CD8-positive, alpha-beta memory T cell (primary cell): ENCODE results near the gene POU6F2. TPM values are rescaled to one million over a fixed set of nuclear protein-coding genes. Genes with fewer than 3 reads are reported as not detected.

ENCODE experiments used
- CTCF ChIA-PET: fragments of 350-600 bp; sonication (Branson Sonifier 250); formaldehyde crosslinking; loops from one replicate; lab custom pipeline; 2021; ENCODE audit warnings: antibody characterized with exemption; lab: Charles Lee
- POLR2A ChIA-PET: fragments of 350-600 bp; sonication (Branson Sonifier 250); formaldehyde crosslinking; loops from one replicate; lab custom pipeline; 2021; ENCODE audit warnings: antibody characterized with exemption; lab: Charles Lee
- DNase-seq, 5 donors: peaks; one replicate each; pipeline versions ENCODE4 v3.0.0 to v3.0.0-alpha.2; 2020 to 2022; ENCODE audit warnings: mixed read lengths in 1 of 5
- H3K27ac ChIP-seq: one replicate; pipeline ENCODE4 v1.7.0; 2013; ENCODE audit warnings: low read depth, mild to moderate bottlenecking, low read length, moderate library complexity
- H3K27me3 ChIP-seq: 2 replicates; pipeline ENCODE4 v1.7.0; 2013; ENCODE audit warnings: low read length, mild to moderate bottlenecking; ENCODE audit not compliant: insufficient read depth, poor library complexity, severe bottlenecking
- H3K36me3 ChIP-seq: 2 replicates; pipeline ENCODE4 v1.7.0; 2013; ENCODE audit warnings: mild to moderate bottlenecking, low read length, moderate library complexity; ENCODE audit not compliant: insufficient read depth
- H3K4me1 ChIP-seq: 2 replicates; pipeline ENCODE4 v1.7.0; 2013; ENCODE audit warnings: mild to moderate bottlenecking, low read length, moderate library complexity; ENCODE audit not compliant: insufficient read depth
- H3K4me3 ChIP-seq: 2 replicates; pipeline ENCODE4 v1.7.0; 2013; ENCODE audit warnings: mild to moderate bottlenecking, low read length
- H3K9me3 ChIP-seq: 2 replicates; pipeline ENCODE4 v1.7.0; 2013; ENCODE audit warnings: mild to moderate bottlenecking, low read length
- H3K27ac Mint-ChIP-seq, 8 donors: one replicate each; pipeline ENCODE4 v1.8.0; 2020 to 2021; ENCODE audit warnings: mixed read lengths in 8 of 8, mild to moderate bottlenecking in 6 of 8, inconsistent platforms in 3 of 8, moderate library complexity in 3 of 8
- H3K27me3 Mint-ChIP-seq, 2 donors: one replicate each; pipeline ENCODE4 v1.8.0; 2020 to 2021; ENCODE audit warnings: mixed read lengths in 2 of 2, mild to moderate bottlenecking in 1 of 2, moderate library complexity in 1 of 2
- H3K36me3 Mint-ChIP-seq, 3 donors: one replicate each; pipeline ENCODE4 v1.8.0; 2020 to 2021; ENCODE audit warnings: mixed read lengths in 3 of 3, inconsistent platforms in 1 of 3, mild to moderate bottlenecking in 1 of 3
- H3K4me1 Mint-ChIP-seq, 3 donors: one replicate each; pipeline ENCODE4 v1.8.0; 2020 to 2021; ENCODE audit warnings: mixed read lengths in 3 of 3, inconsistent platforms in 1 of 3, mild to moderate bottlenecking in 1 of 3
- H3K4me3 Mint-ChIP-seq, 7 donors: one replicate each; pipeline ENCODE4 v1.8.0; 2020 to 2021; ENCODE audit warnings: mixed read lengths in 7 of 7, mild to moderate bottlenecking in 6 of 7, moderate library complexity in 4 of 7, inconsistent platforms in 2 of 7
- H3K9me3 Mint-ChIP-seq, 5 donors: one replicate each; pipeline ENCODE4 v1.8.0; 2020 to 2022; ENCODE audit warnings: mixed read lengths in 5 of 5, mild to moderate bottlenecking in 3 of 5, moderate library complexity in 2 of 5, inconsistent platforms in 1 of 5
- polyA plus RNA-seq: library from polyadenylated mRNA; unstranded; fragments of 300-500 nt; fragmentation: Illumina TruSeq; gene quantifications from one replicate; pipeline ENCODE4 v1.2.3, GENCODE V29; 2021
- total RNA-seq, 2 experiments: library from RNA; stranded (reverse); gene quantifications; one replicate each; pipeline ENCODE4 v1.2.3, GENCODE V29; 2021

The POU6F2 gene
- total and polyA plus RNA-seq, 3 experiments from 2014 or later, result not detected

GRCh38 chr7:39386718-39387117 lies 409.0 kb downstream of the POU6F2 start:
- ChIA-PET CTCF (no interaction called here), POLR2A (no interaction called here)
- no peaks in the 10 kb centered on the region for H3K27me3 ChIP-seq
- no peak overlapping the region for H3K4me3 ChIP-seq
- DNase-seq, result no peak
- H3K9me3 ChIP-seq, result no peaks in the 10 kb centered on the region
- Mint-ChIP-seq H3K27me3 (peaks cover 1 to 28% of the 10 kb centered on the region in 2 donors), H3K27ac (no peak overlapping the region), H3K9me3 (no peaks in the 10 kb centered on the region), H3K4me3 (no peak overlapping the region), H3K4me1 (no peaks in the 10 kb centered on the region), H3K36me3 (no peaks in the 10 kb centered on the region)
- no peak overlapping the region for H3K27ac ChIP-seq
- no peaks in the 10 kb centered on the region for H3K36me3 ChIP-seq
- H3K4me1 ChIP-seq, result no peaks in the 10 kb centered on the region

GRCh38 chr7:39392151-39392550 lies 414.4 kb downstream of the POU6F2 start:
- POLR2A ChIA-PET, result no interaction called here
- peaks cover 2 to 28% of the 10 kb centered on the region in 2 donors for H3K27me3 Mint-ChIP-seq
- Histone ChIP-seq H3K27me3 (no peaks in the 10 kb centered on the region), H3K36me3 (no peaks in the 10 kb centered on the region), H3K27ac (no peak overlapping the region), H3K9me3 (no peaks in the 10 kb centered on the region), H3K4me1 (no peaks in the 10 kb centered on the region), H3K4me3 (no peak overlapping the region)
- no peak overlapping the region for H3K27ac Mint-ChIP-seq
- CTCF ChIA-PET, result no interaction called here
- no peaks in the 10 kb centered on the region for H3K36me3 Mint-ChIP-seq
- no peak overlapping the region for H3K4me3 Mint-ChIP-seq
- H3K9me3 Mint-ChIP-seq, result no peaks in the 10 kb centered on the region
- DNase-seq, result no peak
- H3K4me1 Mint-ChIP-seq, result no peaks in the 10 kb centered on the region

GRCh38 chr7:39394105-39394680 lies 416.5 kb downstream of the POU6F2 start:
- no peaks in the 10 kb centered on the region for H3K4me1 Mint-ChIP-seq
- H3K27ac Mint-ChIP-seq, result no peak overlapping the region
- H3K27me3 Mint-ChIP-seq, result peaks cover 4 to 23% of the 10 kb centered on the region in 2 donors
- Histone ChIP-seq H3K27ac (no peak overlapping the region), H3K4me3 (no peak overlapping the region), H3K4me1 (no peaks in the 10 kb centered on the region), H3K27me3 (no peaks in the 10 kb centered on the region), H3K36me3 (no peaks in the 10 kb centered on the region), H3K9me3 (no peaks in the 10 kb centered on the region)
- H3K9me3 Mint-ChIP-seq, result no peaks in the 10 kb centered on the region
- ChIA-PET POLR2A (no interaction called here), CTCF (no interaction called here)
- DNase-seq, result no peak
- H3K36me3 Mint-ChIP-seq, result no peaks in the 10 kb centered on the region
- H3K4me3 Mint-ChIP-seq, result no peak overlapping the region

GRCh38 chr7:39399458-39399857 lies 421.7 kb downstream of the POU6F2 start:
- H3K9me3 ChIP-seq, result no peaks in the 10 kb centered on the region
- H3K36me3 ChIP-seq, result no peaks in the 10 kb centered on the region
- H3K27ac ChIP-seq, result no peak overlapping the region
- Mint-ChIP-seq H3K36me3 (no peaks in the 10 kb centered on the region), H3K4me1 (no peaks in the 10 kb centered on the region), H3K9me3 (peaks cover 0 to 3% (median 0%) of the 10 kb centered on the region in 5 donors), H3K27me3 (peaks cover 6 to 25% of the 10 kb centered on the region in 2 donors), H3K27ac (no peak overlapping the region), H3K4me3 (no peak overlapping the region)
- ChIA-PET CTCF (no interaction called here), POLR2A (no interaction called here)
- no peak overlapping the region for H3K4me3 ChIP-seq
- H3K4me1 ChIP-seq, result no peaks in the 10 kb centered on the region
- no peaks in the 10 kb centered on the region for H3K27me3 ChIP-seq
- no peak for DNase-seq

- CTCF ChIA-PET, result no interaction called here
- H3K4me3 Mint-ChIP-seq, result no peak overlapping the region
- POLR2A ChIA-PET, result no interaction called here
Observed at GRCh38 chr7:39399986-39400385, 422.3 kb downstream of the POU6F2 start.

GRCh38 chr7:39400836-39401235 lies 423.1 kb downstream of the POU6F2 start:
- Mint-ChIP-seq H3K27me3 (peaks cover 6 to 12% of the 10 kb centered on the region in 2 donors), H3K27ac (no peak overlapping the region), H3K9me3 (peaks cover 0 to 3% (median 0%) of the 10 kb centered on the region in 5 donors), H3K4me1 (no peaks in the 10 kb centered on the region), H3K36me3 (no peaks in the 10 kb centered on the region), H3K4me3 (no peak overlapping the region)
- no peak for DNase-seq
- no peaks in the 10 kb centered on the region for H3K36me3 ChIP-seq
- no peaks in the 10 kb centered on the region for H3K9me3 ChIP-seq
- no peak overlapping the region for H3K4me3 ChIP-seq
- CTCF ChIA-PET, result no interaction called here
- H3K4me1 ChIP-seq, result no peaks in the 10 kb centered on the region
- no peaks in the 10 kb centered on the region for H3K27me3 ChIP-seq
- POLR2A ChIA-PET, result no interaction called here
- H3K27ac ChIP-seq, result no peak overlapping the region

More at GRCh38 chr7:39399986-39400385, 422.3 kb downstream of the POU6F2 start:
- H3K27ac Mint-ChIP-seq, result no peak overlapping the region
- peaks cover 6 to 19% of the 10 kb centered on the region in 2 donors for H3K27me3 Mint-ChIP-seq
- H3K36me3 Mint-ChIP-seq, result no peaks in the 10 kb centered on the region
- no peak overlapping the region for H3K27ac ChIP-seq
- H3K9me3 ChIP-seq, result no peaks in the 10 kb centered on the region
- no peak for DNase-seq
- no peak overlapping the region for H3K4me3 ChIP-seq
- no peaks in the 10 kb centered on the region for H3K4me1 Mint-ChIP-seq
- H3K36me3 ChIP-seq, result no peaks in the 10 kb centered on the region
- no peaks in the 10 kb centered on the region for H3K27me3 ChIP-seq
- no peaks in the 10 kb centered on the region for H3K4me1 ChIP-seq
- peaks cover 0 to 3% (median 0%) of the 10 kb centered on the region in 5 donors for H3K9me3 Mint-ChIP-seq

- POLR2A ChIA-PET, result no interaction called here
- H3K27me3 Mint-ChIP-seq, result peaks cover 8 to 15% of the 10 kb centered on the region in 2 donors
- Histone ChIP-seq H3K27ac (no peak overlapping the region), H3K4me1 (no peaks in the 10 kb centered on the region), H3K4me3 (no peak overlapping the region), H3K9me3 (no peaks in the 10 kb centered on the region), H3K36me3 (no peaks in the 10 kb centered on the region), H3K27me3 (no peaks in the 10 kb centered on the region)
- no peaks in the 10 kb centered on the region for H3K4me1 Mint-ChIP-seq
- H3K36me3 Mint-ChIP-seq, result no peaks in the 10 kb centered on the region
- H3K4me3 Mint-ChIP-seq, result no peak overlapping the region
- H3K9me3 Mint-ChIP-seq, result peaks cover 0 to 3% (median 0%) of the 10 kb centered on the region in 5 donors
- no peak for DNase-seq
- CTCF ChIA-PET, result no interaction called here
- no peak overlapping the region for H3K27ac Mint-ChIP-seq
Observed at GRCh38 chr7:39402034-39402433, 424.3 kb downstream of the POU6F2 start.

GRCh38 chr7:39404907-39405306 lies 427.2 kb downstream of the POU6F2 start:
- no peak for DNase-seq
- POLR2A ChIA-PET, result no interaction called here
- H3K4me3 Mint-ChIP-seq, result no peak overlapping the region
- peaks cover 5 to 24% of the 10 kb centered on the region in 2 donors for H3K27me3 Mint-ChIP-seq
- CTCF ChIA-PET, result no interaction called here
- Histone ChIP-seq H3K27me3 (no peaks in the 10 kb centered on the region), H3K4me1 (no peaks in the 10 kb centered on the region), H3K4me3 (no peak overlapping the region), H3K36me3 (no peaks in the 10 kb centered on the region), H3K9me3 (no peaks in the 10 kb centered on the region), H3K27ac (no peak overlapping the region)
- H3K4me1 Mint-ChIP-seq, result no peaks in the 10 kb centered on the region
- H3K36me3 Mint-ChIP-seq, result no peaks in the 10 kb centered on the region
- H3K27ac Mint-ChIP-seq, result no peak overlapping the region
- no peaks in the 10 kb centered on the region for H3K9me3 Mint-ChIP-seq
